CD4-positive, alpha-beta T cell treated with Interleukin-6 at 100 ng/mL for 8 hours (primary cell): ENCODE data around the gene CCNC.
"Not testable (repeated sequence)": the region's sequence is repeated elsewhere in the genome, so short reads cannot be mapped to it uniquely, and the experiment has no call there.

ENCODE experiments used
- DNase-seq: peaks from one replicate; pipeline ENCODE4 v3.0.0-alpha.2; 2020; ENCODE audit warnings: mixed read lengths, low spot score

The CCNC gene

GRCh38 chr6:99603421-99604165 is 35.1 kb upstream of the CCNC start:
- no peak for DNase-seq

DNA sequence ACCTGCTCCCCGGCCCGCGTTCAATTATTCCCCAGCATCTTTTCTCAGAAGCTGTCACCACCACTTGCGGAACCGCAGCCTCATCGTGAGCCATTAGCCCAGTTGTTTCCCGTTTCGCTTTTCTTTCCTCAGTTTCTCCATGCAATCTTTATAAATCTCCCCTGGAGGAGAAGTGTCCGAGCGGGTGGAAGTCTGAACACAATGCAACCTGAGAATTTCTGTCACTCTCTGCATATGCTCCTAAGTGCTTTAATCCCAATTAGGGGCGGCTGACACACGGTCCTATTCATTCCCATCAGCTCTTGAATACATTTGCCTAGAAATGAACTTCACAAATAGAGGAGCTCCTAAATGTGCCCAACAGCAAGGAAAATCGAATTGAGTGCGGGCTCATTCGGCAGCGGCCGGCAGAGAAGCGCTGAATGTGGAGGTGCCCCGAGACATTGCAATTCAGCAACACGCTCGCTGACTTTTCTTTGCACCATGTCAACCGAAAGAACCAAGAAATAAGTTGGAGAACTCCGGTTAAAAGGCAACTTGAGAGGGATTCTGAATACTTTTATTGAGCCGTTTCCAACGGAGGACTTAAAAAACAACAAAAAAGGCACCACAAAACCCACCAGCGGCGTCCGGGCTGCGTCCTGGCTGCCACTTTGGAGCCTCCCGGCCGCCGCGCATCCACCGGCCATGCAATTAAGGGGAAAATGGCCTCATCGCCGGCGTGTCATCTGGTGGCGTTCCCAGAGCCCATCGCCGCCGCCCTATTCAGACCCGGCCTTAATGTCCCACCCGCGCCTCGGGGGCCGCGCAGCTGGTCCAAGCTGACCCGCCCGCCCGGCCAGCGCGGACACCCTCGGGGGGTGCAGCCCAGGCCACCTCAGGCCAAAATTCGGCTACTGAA is 34.3 kb upstream of the CCNC start:
- no peak for DNase-seq

GRCh38 chr6:99594696-99595095 is 26.2 kb upstream of the CCNC start:
- DNase-seq, result not testable (repeated sequence)

GRCh38 chr6:99592900-99593299 is 24.4 kb upstream of the CCNC start:
- no peak for DNase-seq

GRCh38 chr6:99591673-99592364 is 23.4 kb upstream of the CCNC start:
- DNase-seq, result no peak

DNA sequence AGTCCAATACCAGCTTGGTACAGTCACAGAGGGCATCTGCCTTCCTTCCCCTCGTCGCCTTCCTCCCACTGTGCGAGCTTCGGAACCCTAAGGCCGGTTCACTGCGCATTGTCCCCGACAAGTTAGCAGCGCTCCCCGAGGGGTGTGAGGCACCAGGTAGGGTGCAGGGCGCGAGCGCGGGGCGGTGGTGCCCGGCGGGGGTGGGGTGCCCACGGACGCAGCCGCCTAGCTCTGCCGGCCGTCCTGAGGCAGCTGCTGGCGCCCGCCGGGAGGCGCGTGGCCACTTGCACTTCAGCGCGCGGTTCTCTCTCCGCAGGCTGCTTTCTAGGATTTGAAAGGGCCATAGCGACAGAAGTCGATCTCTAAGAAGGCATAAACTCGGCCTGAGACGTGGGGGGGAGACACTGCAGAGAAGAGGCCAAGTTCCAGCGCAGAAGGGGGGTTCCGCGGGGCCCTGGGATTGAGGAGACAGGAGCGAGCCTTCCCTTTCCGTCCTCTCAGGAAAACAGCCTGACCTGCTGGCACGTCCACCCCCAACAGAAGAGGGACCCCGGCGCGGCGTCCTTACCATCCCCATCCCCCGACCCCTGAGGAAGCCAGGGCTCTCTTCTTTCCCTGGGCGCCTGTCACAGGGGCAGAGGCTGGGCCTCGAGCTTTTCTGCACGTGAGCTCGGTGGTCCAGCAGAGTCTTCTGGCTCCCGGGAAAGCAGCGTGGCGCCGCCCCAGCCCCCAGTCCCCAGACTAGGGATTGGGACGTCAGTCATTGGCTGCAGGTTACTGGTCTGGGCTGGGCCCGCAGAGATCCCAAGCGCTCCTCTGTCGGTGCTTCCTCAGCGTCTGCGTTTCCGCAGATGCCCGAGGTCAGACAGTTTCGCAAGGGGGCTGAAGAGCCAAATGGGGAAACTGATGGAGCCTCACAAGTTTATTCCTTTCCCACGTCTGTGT is 22.5 kb upstream of the CCNC start:
- no peak for DNase-seq

DNA sequence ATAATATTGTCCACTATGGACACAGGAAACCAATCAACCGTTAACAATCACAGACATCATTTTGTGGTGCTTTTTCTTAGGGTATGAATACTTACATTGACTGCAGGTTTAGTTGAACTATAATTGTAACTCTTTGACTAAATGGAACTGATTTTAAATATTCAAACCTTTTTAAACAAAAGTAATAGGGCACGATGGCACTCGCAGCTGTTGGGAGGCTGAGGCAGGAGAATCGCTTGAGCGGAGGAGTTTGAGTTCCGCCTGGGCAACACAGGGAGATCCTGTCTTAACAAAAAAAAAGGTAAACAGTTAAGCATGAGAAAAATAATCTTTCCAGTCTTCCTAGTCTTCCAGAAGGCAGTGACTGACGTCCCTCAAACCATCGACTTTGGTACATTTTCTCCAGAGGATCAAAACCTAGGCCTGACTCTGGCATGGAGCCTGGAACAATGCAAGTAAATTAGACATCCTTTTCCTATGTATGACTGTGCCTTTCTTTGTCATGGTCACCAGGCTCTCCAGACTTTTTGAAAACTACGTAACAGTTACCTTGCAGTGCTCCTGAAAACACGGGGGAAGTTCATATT is 21.5 kb upstream of the CCNC start:
- no peak for DNase-seq

GRCh38 chr6:99589290-99589672 is 20.8 kb upstream of the CCNC start:
- DNase-seq, result no peak

GRCh38 chr6:99588618-99589289 is 20.3 kb upstream of the CCNC start:
- DNase-seq, result peak; percentile 61

DNA sequence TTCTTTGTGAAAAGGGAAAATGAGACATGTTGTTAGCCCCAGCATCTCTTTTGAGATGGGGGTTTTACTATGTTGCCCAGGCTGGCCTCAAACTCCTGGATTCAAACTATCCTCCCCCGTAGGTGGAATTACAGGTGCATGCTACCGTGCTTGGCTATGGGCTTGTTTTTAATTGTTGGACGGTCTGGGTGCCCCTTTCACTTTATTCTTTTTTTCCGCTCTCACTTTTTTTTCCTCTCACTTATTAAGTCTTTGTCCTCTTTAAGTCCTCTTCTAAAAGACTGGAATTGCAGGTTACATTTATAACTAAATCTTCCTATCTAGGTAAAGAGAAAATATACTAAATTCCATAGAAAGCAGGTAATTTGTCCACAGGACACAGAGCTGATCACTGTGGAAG is 19.3 kb upstream of the CCNC start:
- DNase-seq, result no peak

- DNase-seq, result no peak
These were observed 11.3 kb upstream of the CCNC start for GRCh38 chr6:99579781-99580180.

DNA sequence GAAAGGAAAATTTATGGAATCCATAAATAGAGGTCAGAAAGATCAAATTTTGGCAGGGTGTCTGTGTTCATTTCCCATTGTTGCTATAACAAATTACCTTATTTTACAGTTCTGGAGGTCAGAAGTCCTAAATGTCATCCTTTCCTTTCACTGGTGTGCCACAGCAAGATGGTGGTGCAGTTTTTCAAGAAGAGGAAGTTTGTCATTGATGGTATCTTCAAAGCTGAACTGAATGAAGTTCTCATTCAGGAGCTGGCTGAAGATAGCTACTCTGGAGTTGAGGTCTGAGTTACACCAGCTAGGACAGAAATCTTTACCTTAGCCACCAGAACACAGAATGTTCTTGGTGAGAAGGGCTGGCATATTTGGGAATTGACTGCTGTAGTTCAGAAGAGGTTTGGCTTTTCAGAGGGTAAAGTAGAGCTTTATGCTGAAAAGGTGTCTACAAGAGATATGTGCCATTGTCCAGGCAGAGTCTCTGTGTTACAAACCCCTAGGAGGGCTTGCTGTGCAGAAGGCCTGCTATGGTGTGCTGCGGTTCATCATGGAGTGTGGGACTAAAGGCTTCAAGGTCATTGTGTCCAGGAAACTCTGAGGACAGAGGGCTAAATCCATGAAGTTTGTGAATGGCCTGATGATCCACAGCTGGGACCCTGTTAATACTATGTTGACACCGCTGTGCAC is 7.2 kb upstream of the CCNC start:
- no peak for DNase-seq

- no peak for DNase-seq
These were observed 5.6 kb upstream of the CCNC start for GRCh38 chr6:99573980-99574617.

- no peak for DNase-seq
These were observed 5.3 kb downstream of the CCNC start for GRCh38 chr6:99563056-99563723.

DNA sequence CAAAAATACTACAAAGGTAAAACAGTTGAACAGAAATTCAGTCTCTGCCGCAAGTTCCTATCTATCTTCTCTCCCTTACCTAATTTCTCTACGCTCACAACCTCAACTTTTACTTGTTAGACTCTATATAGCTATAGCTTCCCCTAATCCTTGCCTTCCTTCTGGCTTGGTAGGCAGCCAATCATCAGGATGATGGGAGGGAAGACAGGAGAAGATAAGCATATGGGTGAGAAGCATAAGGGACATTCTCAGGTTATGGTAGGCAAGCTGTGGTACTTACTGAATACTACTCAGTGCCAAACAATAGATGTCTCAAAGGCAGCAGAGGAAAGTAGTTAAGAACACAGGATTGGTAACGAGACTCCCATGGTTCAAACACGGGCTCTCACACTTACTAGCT is 7.8 kb downstream of the CCNC start:
- DNase-seq, result no peak

DNA sequence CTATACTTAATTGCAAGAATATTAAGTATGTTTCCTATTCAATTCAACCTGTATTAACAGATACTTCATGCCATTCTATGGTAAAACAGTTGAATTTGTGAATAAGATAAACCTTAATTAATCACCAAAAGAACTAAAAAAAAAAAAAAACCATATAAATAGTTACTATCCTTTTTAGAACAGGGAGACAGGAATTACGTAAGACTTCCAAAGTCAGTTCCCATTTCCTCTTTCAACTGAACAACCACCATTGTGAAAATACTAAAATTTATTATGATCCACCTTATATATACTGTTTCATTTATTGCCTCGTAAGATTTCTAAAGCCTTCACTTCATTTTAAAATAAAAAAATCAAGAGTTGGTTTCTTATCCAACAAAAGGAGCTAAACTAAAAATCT is 9.4 kb downstream of the CCNC start:
- DNase-seq, result no peak

- no peak for DNase-seq
These were observed 14.6 kb downstream of the CCNC start for GRCh38 chr6:99553888-99554287.

- DNase-seq, result no peak
These were observed 18.3 kb downstream of the CCNC start for GRCh38 chr6:99550046-99550748.
